HG02763 (cell line): Measurements from ENCODE around the gene GPI.
"Not testable (repeated sequence)": the region's sequence is repeated elsewhere in the genome, so short reads cannot be mapped to it uniquely, and the experiment has no call there.

Source experiments
- ATAC-seq: cut with Tn5 transposase; IDR thresholded peaks from one replicate; pipeline ENCODE4 v1.9.1; 2021; ENCODE audit warnings: mild to moderate bottlenecking, moderate library complexity; ENCODE audit not compliant: unreplicated experiment

Gene GPI

GRCh38 chr19:34366738-34367623 lies 2.0 kb downstream of the GPI start:
- no peak for ATAC-seq

- no peak for ATAC-seq
Observed at GRCh38 chr19:34367624-34367957, 2.6 kb downstream of the GPI start.

DNA sequence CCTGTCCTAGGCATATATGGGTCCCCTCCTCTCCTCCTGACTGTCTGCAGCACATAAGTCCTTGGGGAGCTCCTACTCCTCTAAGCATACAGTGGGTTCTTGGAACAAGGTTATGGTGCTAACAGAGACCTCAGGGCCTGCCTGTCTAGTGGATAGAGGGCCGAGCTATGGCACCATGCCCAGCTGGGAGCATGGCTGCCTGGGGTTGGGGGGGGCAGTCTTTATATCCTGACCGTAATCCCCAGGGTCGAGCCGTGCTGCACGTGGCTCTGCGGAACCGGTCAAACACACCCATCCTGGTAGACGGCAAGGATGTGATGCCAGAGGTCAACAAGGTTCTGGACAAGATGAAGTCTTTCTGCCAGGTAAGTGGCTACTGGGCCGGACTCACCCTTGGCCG lies 3.3 kb downstream of the GPI start:
- no peak for ATAC-seq

GRCh38 chr19:34369166-34369565 lies 4.2 kb downstream of the GPI start:
- ATAC-seq = not testable (repeated sequence)

- no peak for ATAC-seq
Observed at GRCh38 chr19:34370117-34370516, 5.1 kb downstream of the GPI start.

DNA sequence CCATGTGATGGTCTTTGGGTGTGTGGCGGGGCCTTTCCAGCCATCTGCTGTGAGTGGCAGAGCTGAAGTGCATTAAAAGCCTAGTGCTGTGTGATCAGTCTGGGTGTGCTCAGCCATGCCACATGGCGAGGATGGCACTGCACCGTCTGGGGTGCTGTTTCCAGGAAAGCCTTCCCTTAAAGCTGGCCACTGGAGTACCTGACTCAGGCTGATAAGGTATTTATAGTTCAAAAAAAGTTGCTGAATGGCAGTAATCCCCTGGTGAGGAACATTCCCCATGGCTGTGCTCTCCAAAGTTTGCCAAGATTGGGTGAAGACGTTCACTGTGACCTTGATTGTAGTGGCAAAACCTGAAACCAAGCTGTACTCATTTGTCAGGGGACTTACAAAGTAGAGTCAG lies 6.0 kb downstream of the GPI start:
- ATAC-seq = no peak

- ATAC-seq = no peak
Observed at GRCh38 chr19:34373601-34374288, 8.7 kb downstream of the GPI start.

- no peak for ATAC-seq
Observed at GRCh38 chr19:34375598-34375997, 10.6 kb downstream of the GPI start.

GRCh38 chr19:34380639-34381241 lies 15.7 kb downstream of the GPI start:
- no peak for ATAC-seq

DNA sequence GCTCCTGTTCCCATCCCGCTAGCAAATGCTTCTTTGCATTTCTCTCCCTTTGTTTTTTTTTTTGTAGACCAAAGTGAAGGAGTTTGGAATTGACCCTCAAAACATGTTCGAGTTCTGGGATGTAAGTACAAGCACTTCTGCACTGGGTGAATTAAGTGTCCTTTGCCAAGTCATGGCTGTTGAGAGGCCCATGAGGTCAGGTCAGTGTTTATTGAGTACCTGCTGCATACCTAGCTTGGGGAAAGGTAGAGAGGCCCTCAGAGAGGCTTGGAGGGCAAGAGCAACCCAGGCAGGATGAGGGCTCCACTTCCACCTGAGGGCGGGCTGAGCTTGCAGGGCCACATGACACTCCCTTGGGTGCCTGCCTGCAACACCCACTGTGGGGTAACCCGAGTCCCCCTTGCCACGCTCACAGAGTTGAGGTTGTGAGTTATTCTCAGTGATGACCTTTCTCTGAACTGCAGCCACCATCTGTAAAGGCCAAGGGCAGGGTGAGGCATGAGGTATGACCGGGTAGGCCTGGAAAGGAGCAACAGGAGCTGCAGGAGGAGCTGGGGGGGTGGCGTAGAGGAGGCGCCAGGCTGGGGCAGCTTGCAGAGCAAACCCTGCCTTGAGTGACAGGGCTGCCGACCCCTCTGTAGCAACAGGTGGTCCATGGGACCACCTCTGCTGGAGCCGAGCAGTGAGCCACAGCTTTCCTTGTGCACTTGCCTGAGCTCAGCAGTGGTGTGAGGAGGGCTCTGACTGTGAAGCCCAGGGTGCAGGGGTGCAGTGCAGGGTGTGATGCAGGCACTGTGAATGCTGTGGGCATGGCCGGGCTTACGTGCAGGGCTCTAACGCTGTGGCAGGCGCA lies 16.6 kb downstream of the GPI start:
- no peak for ATAC-seq

DNA sequence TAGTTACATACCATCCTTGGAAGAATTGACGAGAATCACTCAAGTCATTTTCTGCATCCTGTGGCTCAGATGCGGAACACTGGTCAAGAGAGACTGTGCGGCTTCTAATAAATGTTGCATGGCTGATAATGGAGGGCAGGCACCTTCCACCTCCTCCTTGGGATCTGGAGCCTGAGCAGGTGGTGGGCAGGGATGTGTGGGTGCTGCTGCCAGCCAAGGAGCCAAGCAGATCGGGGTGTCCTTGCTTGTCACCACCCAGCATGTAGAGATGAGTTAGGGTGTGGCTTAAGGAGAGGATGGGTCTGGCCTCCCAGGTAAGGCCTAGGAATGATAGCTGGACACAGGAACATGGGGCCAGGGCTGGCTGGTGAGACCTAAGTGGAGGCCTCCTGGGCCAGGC lies 17.5 kb downstream of the GPI start:
- no peak for ATAC-seq

GRCh38 chr19:34383599-34383998 lies 18.6 kb downstream of the GPI start:
- no peak for ATAC-seq

DNA sequence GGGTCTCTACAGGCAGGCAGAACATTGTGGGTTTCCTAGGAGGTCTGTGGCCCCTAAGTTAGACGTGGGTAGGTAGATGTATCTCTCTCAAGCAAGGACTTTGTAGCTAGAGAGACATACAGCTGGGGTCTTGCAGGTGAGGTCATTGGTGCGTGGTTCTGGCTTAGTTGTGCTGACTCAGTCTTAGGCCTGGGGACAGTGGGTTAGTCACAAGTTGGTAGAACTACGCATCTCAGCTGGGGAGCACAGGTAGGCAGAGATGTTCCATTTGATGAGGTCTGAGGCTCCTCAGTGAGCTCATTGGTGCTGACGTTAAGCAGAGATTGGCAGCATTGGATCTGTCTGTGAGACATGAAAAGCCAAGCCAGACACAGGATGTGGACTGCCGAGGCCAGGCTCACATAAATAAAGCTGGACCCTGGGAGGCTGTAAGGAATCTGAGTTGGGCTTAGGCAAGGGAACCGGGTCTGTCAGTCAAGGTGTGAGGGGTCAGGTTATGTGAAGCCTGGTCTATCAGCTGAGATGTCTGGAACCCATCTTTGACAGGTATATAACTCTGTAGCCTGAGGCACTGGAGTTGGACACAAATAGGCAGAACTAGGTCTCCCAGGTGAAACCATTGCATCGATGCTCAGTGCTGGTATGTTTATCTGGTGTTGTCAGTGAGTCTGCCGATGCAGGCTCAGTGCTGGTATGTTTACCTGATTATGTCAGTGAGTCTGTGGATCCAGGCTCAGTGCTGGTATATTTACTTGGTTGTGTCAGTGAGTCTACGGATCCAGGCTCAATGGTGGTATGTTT lies 21.8 kb downstream of the GPI start:
- ATAC-seq = no peak

DNA sequence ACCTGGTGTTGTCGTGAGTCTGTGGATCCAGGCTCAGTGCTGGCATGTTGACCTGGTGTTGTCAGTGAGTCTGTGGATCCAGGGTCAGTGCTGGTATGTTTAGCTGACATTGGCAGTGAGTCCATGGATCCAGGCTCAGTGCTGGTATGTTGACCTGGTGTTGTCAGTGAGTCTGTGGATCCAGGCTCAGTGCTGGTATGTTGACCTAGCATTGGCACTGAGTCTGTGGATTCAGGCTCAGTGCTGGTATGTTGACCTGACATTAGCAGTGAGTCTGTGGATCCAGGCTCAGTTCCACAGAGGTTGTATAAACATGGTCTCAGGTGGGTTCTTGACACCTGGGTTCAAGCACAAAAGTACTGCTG lies 22.4 kb downstream of the GPI start:
- ATAC-seq = no peak

GRCh38 chr19:34388745-34389144 lies 23.7 kb downstream of the GPI start:
- ATAC-seq = not testable (repeated sequence)

DNA sequence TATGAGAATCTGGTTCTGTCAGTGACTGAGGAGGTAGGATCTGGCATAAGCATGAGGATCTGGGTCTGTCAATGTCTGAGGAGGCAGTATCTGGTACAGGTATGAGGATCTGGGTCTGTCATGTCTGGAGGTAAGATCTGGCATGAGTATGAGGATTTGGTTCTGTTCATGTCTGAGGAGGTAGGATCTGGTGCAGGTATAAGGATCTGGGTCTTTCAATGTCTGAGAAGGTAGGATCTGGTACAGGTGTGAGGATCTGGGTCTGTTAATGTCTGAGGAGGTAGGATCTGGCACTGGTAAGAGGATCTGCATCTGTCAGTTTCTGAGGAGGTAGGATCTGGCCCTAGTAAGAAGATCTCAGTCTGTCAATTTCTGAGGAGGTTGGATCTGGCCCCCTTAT lies 26.8 kb downstream of the GPI start:
- ATAC-seq = no peak

DNA sequence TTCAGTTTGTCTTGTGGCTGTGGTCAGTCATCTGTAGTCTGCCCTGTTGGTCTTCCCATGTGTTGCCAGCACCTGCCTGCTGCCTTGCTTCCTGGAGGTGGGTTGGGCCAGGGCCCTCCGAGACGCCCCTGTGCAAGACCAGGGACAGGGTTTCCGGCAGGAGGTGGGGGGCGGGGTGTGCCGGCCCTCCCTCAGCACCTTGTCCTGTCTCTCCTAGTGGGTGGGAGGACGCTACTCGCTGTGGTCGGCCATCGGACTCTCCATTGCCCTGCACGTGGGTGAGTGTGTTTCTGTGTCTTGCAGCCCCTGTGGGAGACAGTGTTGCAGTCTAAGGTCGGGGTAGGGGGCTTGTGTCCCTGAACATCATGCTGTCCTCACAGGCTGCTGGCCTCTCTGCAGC lies 28.0 kb downstream of the GPI start:
- ATAC-seq = no peak

DNA sequence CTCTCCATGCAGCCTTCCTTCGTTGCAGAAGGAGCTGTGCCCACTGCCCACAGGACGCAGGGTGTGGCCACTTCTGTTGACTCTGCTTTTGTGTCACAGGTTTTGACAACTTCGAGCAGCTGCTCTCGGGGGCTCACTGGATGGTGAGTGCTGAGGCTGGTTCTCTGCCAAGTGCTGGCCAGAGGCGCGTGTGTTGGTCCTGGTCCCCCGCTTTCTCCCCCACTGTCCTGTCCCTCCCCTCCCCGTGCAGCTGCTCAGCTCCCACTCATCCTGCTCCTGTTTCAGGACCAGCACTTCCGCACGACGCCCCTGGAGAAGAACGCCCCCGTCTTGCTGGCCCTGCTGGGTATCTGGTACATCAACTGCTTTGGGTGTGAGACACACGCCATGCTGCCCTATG lies 28.6 kb downstream of the GPI start:
- no peak for ATAC-seq

GRCh38 chr19:34397853-34398252 lies 32.9 kb downstream of the GPI start:
- ATAC-seq = no peak

- no peak for ATAC-seq
Observed at GRCh38 chr19:34399886-34400285, 34.9 kb downstream of the GPI start.
